Trophoblast cell (in vitro differentiated cells and primary cell): ENCODE measurements around the gene PNPLA5. TPM values are rescaled to one million over a fixed set of nuclear protein-coding genes. Genes with fewer than 3 reads are reported as not detected.

Experiments
- DNase-seq, 2 donors: peaks; one replicate each; pipeline ENCODE4 v3.0.0-alpha.2; 2016
- H2AFZ ChIP-seq: 2 replicates; pipeline ENCODE4 v1.6.1; 2013; ENCODE audit warnings: low read length, moderate library complexity, mild to moderate bottlenecking; ENCODE audit not compliant: insufficient read depth, poor library complexity
- H2AK5ac ChIP-seq: 2 replicates; pipeline ENCODE4 v1.6.1; 2013; ENCODE audit warnings: mild to moderate bottlenecking, low read length
- H2BK120ac ChIP-seq: 2 replicates; pipeline ENCODE4 v1.6.1; 2013; ENCODE audit warnings: low read length, mild to moderate bottlenecking, moderate library complexity; ENCODE audit not compliant: insufficient read depth, poor library complexity
- H2BK12ac ChIP-seq: 2 replicates; pipeline ENCODE4 v1.6.1; 2013; ENCODE audit warnings: mild to moderate bottlenecking, low read length, moderate library complexity
- H2BK5ac ChIP-seq: 2 replicates; pipeline ENCODE4 v1.6.1; 2013; ENCODE audit warnings: low read length, low read depth, moderate library complexity, mild to moderate bottlenecking; ENCODE audit not compliant: poor library complexity
- H3K14ac ChIP-seq: 2 replicates; pipeline ENCODE4 v1.6.1; 2013; ENCODE audit warnings: mild to moderate bottlenecking, low read length
- H3K18ac ChIP-seq: 2 replicates; pipeline ENCODE4 v1.6.1; 2013; ENCODE audit warnings: mild to moderate bottlenecking, low read length
- H3K23ac ChIP-seq: 2 replicates; pipeline ENCODE4 v1.6.1; 2013; ENCODE audit warnings: low read length
- H3K27ac ChIP-seq: 2 replicates; pipeline ENCODE4 v1.5.1; 2013; ENCODE audit warnings: low read depth, mild to moderate bottlenecking, inconsistent platforms, low read length, moderate library complexity
- H3K27me3 ChIP-seq: 2 replicates; pipeline ENCODE4 v1.6.1; 2013; ENCODE audit warnings: inconsistent platforms, mild to moderate bottlenecking, low read length, moderate library complexity; ENCODE audit not compliant: insufficient read depth
- H3K36me3 ChIP-seq, 2 experiments: 1 replicate in 1 of 2; 2 replicates in 1 of 2; pipeline ENCODE4 v1.6.1; 2013; ENCODE audit warnings: low read length in 2 of 2, mild to moderate bottlenecking in 2 of 2, moderate library complexity in 1 of 2; ENCODE audit not compliant: insufficient read depth in 2 of 2, control insufficient read depth in 1 of 2
- H3K4ac ChIP-seq: 2 replicates; pipeline ENCODE4 v1.6.1; 2013; ENCODE audit warnings: low read depth, mild to moderate bottlenecking, low read length, moderate library complexity
- H3K4me1 ChIP-seq, 2 experiments: 1 replicate in 1 of 2; 2 replicates in 1 of 2; pipeline ENCODE4 v1.6.1; 2013; ENCODE audit warnings: low read length in 2 of 2, mild to moderate bottlenecking in 2 of 2, moderate library complexity in 1 of 2; ENCODE audit not compliant: insufficient read depth in 2 of 2, control insufficient read depth in 1 of 2
- H3K4me2 ChIP-seq: 2 replicates; pipeline ENCODE4 v1.6.1; 2013; ENCODE audit warnings: inconsistent platforms, mild to moderate bottlenecking, low read length, moderate library complexity
- H3K4me3 ChIP-seq: 2 replicates; pipeline ENCODE4 v1.5.1; 2013; ENCODE audit warnings: mild to moderate bottlenecking, low read depth, low read length, inconsistent platforms
- H3K79me1 ChIP-seq: one replicate; pipeline ENCODE4 v1.6.1; 2013; ENCODE audit warnings: low read length
- H3K79me2 ChIP-seq: 2 replicates; pipeline ENCODE4 v1.6.1; 2013; ENCODE audit warnings: low read length, mild to moderate bottlenecking; ENCODE audit not compliant: control insufficient read depth, insufficient read depth, poor library complexity
- H3K9ac ChIP-seq: 2 replicates; pipeline ENCODE4 v1.6.1; 2013; ENCODE audit warnings: mild to moderate bottlenecking, low read length
- H3K9me3 ChIP-seq: 2 replicates; pipeline ENCODE4 v1.6.1; 2013; ENCODE audit warnings: low read depth, mild to moderate bottlenecking, control low read depth, inconsistent platforms, low read length; ENCODE audit not compliant: insufficient read depth
- H4K12ac ChIP-seq: 2 replicates; pipeline ENCODE4 v1.6.1; 2013; ENCODE audit warnings: low read depth, mild to moderate bottlenecking, low read length, moderate library complexity
- H4K8ac ChIP-seq: 2 replicates; pipeline ENCODE4 v1.6.1; 2013; ENCODE audit warnings: low read depth, mild to moderate bottlenecking, low read length, moderate library complexity
- H4K91ac ChIP-seq: one replicate; pipeline ENCODE4 v1.6.1; 2013; ENCODE audit warnings: low read depth, mild to moderate bottlenecking, low read length, moderate library complexity
- WGBS: extraction: QIAGEN DNeasy Blood & Tissue Kit; methylation state at CpG from one replicate; pipeline ENCODE4 v1.1.7; 2013; ENCODE audit warnings: missing lambda C conversion rate; ENCODE audit not compliant: insufficient read length, insufficient coverage; ENCODE audit errors: extremely low coverage; 5-methylcytosine and 5-hydroxymethylcytosine counted together
- polyA plus RNA-seq: library from polyadenylated mRNA; stranded (reverse); fragments of 200-250 nt; gene quantifications from 2 replicates; pipeline ENCODE4 v1.2.3, GENCODE V29; 2013

Gene PNPLA5
- polyA plus RNA-seq, result not detected in 2 replicates

GRCh38 chr22:43891360-43892182 is at the start of gene PNPLA5:
Gene PNPLA5, minus strand, starts transcription at chr22:43892013. Its CDS starts 133 bp downstream, at chr22:43891880.
- no peaks in the 10 kb centered on the region for H3K36me3 ChIP-seq
- no peak within 1 kb of the TSS for H3K14ac ChIP-seq
- no peak for DNase-seq
- H3K23ac ChIP-seq, result no peak within 1 kb of the TSS
- H3K4me3 ChIP-seq, result no peak within 1 kb of the TSS
- H2BK120ac ChIP-seq, result no peak within 1 kb of the TSS
- no peak within 1 kb of the TSS for H4K12ac ChIP-seq
- H3K9me3 ChIP-seq, result peaks cover 2% of the 10 kb centered on the region
- H4K91ac ChIP-seq, result no peak within 1 kb of the TSS
- peak within 1 kb of the TSS; percentile 13 for H3K4me2 ChIP-seq
- H2BK12ac ChIP-seq, result no peak within 1 kb of the TSS
- H2AFZ ChIP-seq, result no peak within 1 kb of the TSS
- no peak within 1 kb of the TSS for H2AK5ac ChIP-seq
- no peak within 1 kb of the TSS for H3K9ac ChIP-seq
- peaks cover 22% of the 10 kb centered on the region for H3K27me3 ChIP-seq
- H2BK5ac ChIP-seq, result no peak within 1 kb of the TSS
- WGBS, result no CpG with 5 or more reads among the region's 72 CpGs
- H3K79me2 ChIP-seq, result no peaks in the 10 kb centered on the region
- no peak within 1 kb of the TSS for H3K27ac ChIP-seq
- H3K4ac ChIP-seq, result no peak within 1 kb of the TSS
- H3K18ac ChIP-seq, result no peak within 1 kb of the TSS
- H3K79me1 ChIP-seq, result no peaks in the 10 kb centered on the region
- peaks cover 0 to 4% of the 10 kb centered on the region in 2 experiments for H3K4me1 ChIP-seq
- no peak within 1 kb of the TSS for H4K8ac ChIP-seq

GRCh38 chr22:43941449-43941848 is 49.6 kb upstream of the PNPLA5 start:
- Histone ChIP-seq H3K9me3 (peaks cover 1% of the 10 kb centered on the region), H2BK5ac (no peak overlapping the region), H4K91ac (no peak overlapping the region), H3K4me1 (no peaks in the 10 kb centered on the region), H4K8ac (no peak overlapping the region), H3K4me3 (no peak overlapping the region), H2AK5ac (no peak overlapping the region), H3K36me3 (peaks cover 30 to 37% of the 10 kb centered on the region in 2 experiments), H2BK120ac (no peak overlapping the region), H2BK12ac (no peak overlapping the region), H3K27ac (no peak overlapping the region), H3K14ac (no peak overlapping the region), H3K27me3 (no peaks in the 10 kb centered on the region), H3K79me2 (no peaks in the 10 kb centered on the region), H3K4me2 (no peak overlapping the region), H4K12ac (no peak overlapping the region), H2AFZ (no peak overlapping the region), H3K79me1 (no peaks in the 10 kb centered on the region), H3K18ac (no peak overlapping the region), H3K9ac (no peak overlapping the region), H3K23ac (no peak overlapping the region), H3K4ac (no peak overlapping the region)
- WGBS, result no CpG with 5 or more reads among the region's 6 CpGs
- DNase-seq, result no peak

- peak; percentile 84 to 95 for DNase-seq
- Histone ChIP-seq H2BK120ac (no peak overlapping the region), H4K12ac (no peak overlapping the region), H3K9me3 (no peaks in the 10 kb centered on the region), H2AFZ (no peak overlapping the region), H3K79me1 (no peaks in the 10 kb centered on the region), H3K4me1 (peaks cover 0 to 3% of the 10 kb centered on the region in 2 experiments), H3K23ac (no peak overlapping the region), H3K4ac (no peak overlapping the region), H3K4me3 (no peak overlapping the region), H3K14ac (no peak overlapping the region), H3K9ac (no peak overlapping the region), H4K91ac (no peak overlapping the region), H3K18ac (no peak overlapping the region), H2BK5ac (no peak overlapping the region), H3K79me2 (no peaks in the 10 kb centered on the region), H2AK5ac (no peak overlapping the region), H4K8ac (no peak overlapping the region), H3K4me2 (no peak overlapping the region), H3K27me3 (no peaks in the 10 kb centered on the region), H3K36me3 (peaks cover 29 to 51% of the 10 kb centered on the region in 2 experiments), H2BK12ac (no peak overlapping the region), H3K27ac (no peak overlapping the region)
- no CpG with 5 or more reads among the region's 4 CpGs for WGBS
Observed at GRCh38 chr22:43931771-43932170, 40.0 kb upstream of the PNPLA5 start.

GRCh38 chr22:43928908-43929307 is 37.1 kb upstream of the PNPLA5 start:
- Histone ChIP-seq H4K12ac (no peak overlapping the region), H3K27me3 (no peaks in the 10 kb centered on the region), H3K23ac (no peak overlapping the region), H3K4me1 (peaks cover 7 to 16% of the 10 kb centered on the region in 2 experiments), H2AFZ (no peak overlapping the region), H2BK12ac (no peak overlapping the region), H3K4me2 (no peak overlapping the region), H3K14ac (no peak overlapping the region), H3K79me2 (peaks cover 4% of the 10 kb centered on the region), H3K9ac (no peak overlapping the region), H3K79me1 (peaks cover 8% of the 10 kb centered on the region), H2AK5ac (no peak overlapping the region), H3K4ac (no peak overlapping the region), H3K36me3 (peaks cover 23 to 32% of the 10 kb centered on the region in 2 experiments), H4K91ac (no peak overlapping the region), H2BK120ac (no peak overlapping the region), H2BK5ac (no peak overlapping the region), H4K8ac (no peak overlapping the region), H3K27ac (no peak overlapping the region), H3K18ac (no peak overlapping the region), H3K4me3 (no peak overlapping the region), H3K9me3 (no peaks in the 10 kb centered on the region)
- WGBS, result no CpG with 5 or more reads among the region's 6 CpGs
- no peak for DNase-seq
